Stomach (tissue), 4 donors: Measurements from ENCODE around the gene RNLS.

Source experiments
- CTCF ChIP-seq, 7 experiments: fragments of 450-650 bp in 4 of 7; fragments of 200-600 bp in 3 of 7; sonication (generic) in 3 of 7; IDR thresholded peaks; one replicate each; pipeline ENCODE4 v1.5.1; 2016 to 2019; ENCODE audit warnings: antibody characterized with exemption in 7 of 7, control low read depth in 2 of 7, mild to moderate bottlenecking in 1 of 7
- POLR2A ChIP-seq, 4 donors: fragments of 450-650 bp; IDR thresholded peaks; one replicate each; pipeline ENCODE4 v1.6.1; 2016; ENCODE audit warnings: antibody characterized with exemption in 4 of 4, control low read depth in 2 of 4, mild to moderate bottlenecking in 1 of 4, moderate library complexity in 1 of 4

DNA sequence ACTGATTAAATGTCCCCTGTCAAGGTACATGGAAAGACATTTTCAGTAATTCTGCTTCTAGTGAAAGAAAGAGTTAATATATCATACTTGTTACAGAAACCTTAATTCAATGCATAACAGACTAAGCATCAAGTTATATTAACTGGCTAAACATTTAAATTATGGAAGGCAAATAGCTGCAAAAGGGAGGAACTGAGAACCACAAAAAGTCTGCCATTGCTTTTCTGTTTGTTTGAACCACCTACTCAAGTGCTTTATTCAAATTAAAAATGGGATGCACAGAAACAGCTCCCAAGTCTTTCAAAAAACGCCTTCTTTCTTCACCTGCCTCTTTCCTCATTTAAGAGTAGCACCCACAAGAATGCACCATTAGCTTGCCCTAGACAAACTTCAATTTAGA lies 271.9 kb downstream of the RNLS start:
- TF ChIP-seq CTCF (IDR thresholded peaks at IDR 0.05) (no peak), POLR2A (IDR thresholded peaks at IDR 0.05) (no peak)
